ENCODE measurements around the gene RPP30.
"Not testable (repeated sequence)": the region's sequence is repeated elsewhere in the genome, so short reads cannot be mapped to it uniquely, and the experiment has no call there.

The RPP30 gene

DNA sequence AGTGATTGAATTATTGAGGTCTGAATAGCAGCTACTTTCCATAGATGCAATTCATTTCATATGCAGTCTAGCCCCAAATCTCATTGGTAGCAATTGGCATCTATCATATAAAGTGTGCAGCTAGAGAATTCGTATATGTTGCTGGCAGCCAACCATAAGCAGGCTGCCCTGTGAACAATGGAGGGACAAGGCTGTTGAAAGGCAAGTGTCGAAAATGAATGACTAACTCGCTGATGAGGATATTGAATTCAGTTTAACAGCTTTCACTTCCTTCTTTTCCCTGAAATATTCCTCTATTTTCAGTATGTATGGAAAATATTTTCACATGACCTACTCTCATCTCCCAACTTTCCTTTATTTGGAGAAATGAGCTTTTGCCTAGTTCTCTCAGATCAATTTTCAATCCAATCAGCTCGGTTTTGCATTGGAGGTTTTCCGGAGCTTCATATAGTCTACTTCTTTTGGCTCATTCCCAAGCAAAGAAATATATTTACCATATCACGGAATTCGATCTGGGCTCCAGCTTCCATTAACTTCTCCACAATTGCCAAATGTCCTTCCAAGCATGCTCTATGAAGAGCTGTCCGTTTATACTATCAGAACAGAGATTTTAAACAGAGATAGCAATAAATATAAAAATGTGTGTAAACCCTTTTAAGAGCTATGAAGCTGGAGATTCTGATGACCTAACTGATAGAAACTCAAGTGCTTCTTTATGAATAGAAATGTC is 45.6 kb downstream of the RPP30 start:
- DNase-seq (ENCODE audit: low read depth) = no peak

GRCh38 chr10:90917968-90918318 is 46.2 kb downstream of the RPP30 start:
- DNase-seq (ENCODE audit: low read depth) = no peak

DNA sequence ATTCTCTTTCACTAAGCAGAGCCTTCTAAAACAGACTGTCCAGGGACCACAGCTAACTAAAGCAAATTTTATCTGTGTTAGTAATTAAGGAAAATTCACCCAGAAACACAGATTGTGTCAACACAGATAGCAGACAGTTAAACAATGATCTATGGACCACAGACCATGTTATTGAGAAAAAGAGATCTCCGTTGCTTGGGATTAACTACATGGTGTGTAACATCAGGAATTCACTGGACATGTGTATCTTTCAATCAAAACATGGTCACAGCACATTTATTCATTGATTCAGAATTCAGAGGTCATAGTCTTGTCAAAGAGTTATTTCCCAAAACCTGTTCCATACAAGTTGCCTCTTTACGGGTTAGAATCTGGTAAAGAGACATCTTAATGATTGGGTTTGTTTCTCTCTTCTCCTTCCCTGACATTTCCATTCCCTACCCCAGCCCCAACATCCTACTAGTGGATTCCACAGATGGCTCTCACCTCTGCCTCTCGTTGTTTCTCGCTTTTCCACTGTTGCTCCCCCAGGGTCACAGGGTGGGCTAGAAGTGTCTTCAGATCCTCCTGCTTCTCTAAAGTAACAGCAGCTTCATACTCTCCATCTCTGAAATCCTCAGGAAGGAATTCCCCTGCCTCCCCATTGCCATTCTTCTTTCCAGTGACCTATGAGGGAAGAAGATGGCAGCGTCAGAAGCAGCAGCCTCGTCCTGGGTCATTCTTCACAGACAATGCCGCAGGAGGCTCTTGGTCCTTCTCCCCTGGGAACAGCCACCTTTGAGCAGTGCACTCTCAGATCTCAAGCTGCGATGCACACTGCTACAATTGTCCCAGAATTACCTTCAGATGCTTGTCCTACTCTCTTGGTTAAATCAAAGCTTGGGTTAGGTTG is 48.2 kb downstream of the RPP30 start:
- no peak for DNase-seq (ENCODE audit: low read depth)

DNA sequence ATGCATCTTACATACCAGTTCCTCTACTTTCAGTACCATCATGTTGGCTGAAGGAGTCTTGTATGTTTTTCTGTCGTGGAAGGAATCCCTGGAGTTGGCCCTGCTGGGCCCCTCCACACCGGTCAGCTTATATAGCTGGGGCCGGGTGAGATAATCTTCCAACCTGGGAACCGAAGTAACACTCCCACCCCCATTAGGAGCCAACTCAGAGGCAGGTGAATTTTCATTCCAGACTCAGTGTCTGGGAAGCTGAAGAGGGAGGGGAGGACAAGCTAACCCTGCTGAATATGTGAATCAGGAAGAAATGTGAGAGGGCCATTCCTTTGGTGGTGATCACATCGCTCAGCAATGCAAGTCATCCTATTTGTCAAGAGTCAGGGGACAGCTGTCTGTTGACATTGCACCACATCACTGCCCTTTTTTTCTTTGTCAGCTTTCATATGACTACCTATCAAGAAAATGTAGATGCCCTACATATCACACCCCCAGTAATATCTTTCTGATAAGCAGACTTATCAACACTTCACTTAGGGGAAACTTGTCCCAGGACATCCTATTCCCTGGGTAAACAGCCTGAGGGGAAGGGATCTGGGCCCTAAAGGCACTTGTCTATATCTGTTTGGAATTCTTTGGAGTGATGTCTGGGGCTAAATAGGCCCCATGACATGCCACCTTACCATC is 49.4 kb downstream of the RPP30 start, which contains the start of gene ANKRD1:
Gene ANKRD1, minus strand, starts transcription at position 102 of the 681 bp plus-strand sequence. Its CDS starts 60 bp downstream, at position 42.
- no peak for DNase-seq (ENCODE audit: low read depth)

- DNase-seq (ENCODE audit: low read depth) = no peak
Measured at GRCh38 chr10:90921906-90922305, 50.1 kb downstream of the RPP30 start.

GRCh38 chr10:90923111-90923731 is 51.4 kb downstream of the RPP30 start:
- DNase-seq (ENCODE audit: low read depth) = no peak

DNA sequence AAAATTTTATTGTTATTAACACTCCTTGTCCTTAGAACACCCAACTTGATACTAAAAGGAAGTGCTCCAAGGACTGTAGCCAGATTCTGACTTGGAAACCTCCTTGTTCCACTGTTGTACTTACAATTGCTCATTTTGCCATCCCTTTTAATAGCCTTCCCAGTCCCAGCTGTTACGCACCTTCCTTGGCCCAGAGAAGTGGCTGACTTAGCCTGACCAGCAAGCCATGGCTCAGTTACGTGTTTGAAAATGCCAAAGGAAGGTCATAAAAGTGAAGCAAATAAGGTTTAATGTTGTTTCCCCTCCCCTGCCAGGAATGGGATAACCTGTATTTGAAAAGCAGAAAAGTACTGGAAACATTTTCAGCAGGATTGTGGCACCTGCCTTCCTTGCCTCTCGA is 52.8 kb downstream of the RPP30 start:
- DNase-seq (ENCODE audit: low read depth) = no peak

- DNase-seq (ENCODE audit: low read depth) = no peak
Measured at GRCh38 chr10:90925079-90926029, 53.6 kb downstream of the RPP30 start.

DNA sequence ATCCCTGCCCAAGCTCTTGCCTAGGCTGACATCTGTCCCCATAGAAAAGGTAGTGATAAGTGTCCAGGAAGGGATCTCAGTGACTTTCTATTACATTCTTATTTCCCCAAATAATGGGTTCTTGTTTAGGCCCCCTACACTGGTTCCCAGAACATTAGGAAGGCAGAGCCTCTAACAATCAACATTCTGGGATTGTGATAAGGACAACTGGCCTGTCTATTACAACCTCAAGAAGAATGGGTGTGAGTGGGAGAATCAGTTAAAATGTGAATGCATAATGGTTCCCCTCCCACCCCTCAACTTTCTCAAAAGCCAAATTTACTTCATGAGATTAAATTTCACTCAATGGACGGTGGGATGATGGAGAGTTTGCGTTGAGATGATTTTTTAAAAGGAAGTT is 55.5 kb downstream of the RPP30 start:
- no peak for DNase-seq (ENCODE audit: low read depth)

- DNase-seq (ENCODE audit: low read depth) = no peak
Measured at GRCh38 chr10:90929179-90929578, 57.4 kb downstream of the RPP30 start.

- no peak for DNase-seq (ENCODE audit: low read depth)
Measured at GRCh38 chr10:90930070-90930837, 58.5 kb downstream of the RPP30 start.

DNA sequence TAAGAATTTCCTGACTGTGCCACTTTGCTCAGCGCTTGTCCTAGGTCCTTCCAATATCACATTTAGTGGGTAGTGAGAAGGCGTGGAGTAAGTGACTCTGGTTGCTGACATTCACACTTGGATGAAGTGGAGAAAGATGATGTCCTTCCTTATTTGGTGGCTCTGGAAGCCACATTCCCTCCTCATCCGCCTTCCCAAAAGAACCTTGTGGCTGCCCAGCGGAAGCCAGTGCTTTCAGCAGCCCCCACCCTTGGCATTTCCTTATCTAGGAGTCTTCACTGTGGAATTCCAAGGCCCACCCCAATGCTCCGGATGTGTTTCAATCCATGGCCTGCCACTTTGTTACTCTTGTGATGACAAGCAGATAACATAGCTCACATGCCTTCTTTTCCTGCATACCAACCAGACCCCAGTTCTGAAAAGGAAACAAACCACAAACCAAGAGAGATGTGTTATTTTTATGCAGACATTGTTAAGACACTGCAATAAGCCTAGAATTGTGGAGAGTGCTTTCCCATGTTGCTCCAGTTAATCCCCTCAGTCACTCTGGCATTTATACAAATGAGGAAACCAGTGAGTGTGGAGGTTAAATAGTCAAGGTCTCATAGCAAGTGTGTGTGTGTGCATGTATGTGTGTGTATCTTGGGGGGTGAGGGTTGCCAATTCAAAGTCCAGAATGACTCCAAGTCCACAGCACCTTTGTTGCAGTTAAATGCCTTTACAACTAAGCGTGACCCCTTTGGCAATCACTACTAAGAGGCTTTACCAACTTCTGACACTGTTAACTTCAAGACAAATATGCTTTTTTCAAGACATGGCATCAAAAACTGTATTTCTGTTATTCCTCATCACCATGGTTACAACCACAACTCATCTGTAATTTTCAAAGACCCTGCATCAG is 59.4 kb downstream of the RPP30 start:
- no peak for DNase-seq (ENCODE audit: low read depth)

DNA sequence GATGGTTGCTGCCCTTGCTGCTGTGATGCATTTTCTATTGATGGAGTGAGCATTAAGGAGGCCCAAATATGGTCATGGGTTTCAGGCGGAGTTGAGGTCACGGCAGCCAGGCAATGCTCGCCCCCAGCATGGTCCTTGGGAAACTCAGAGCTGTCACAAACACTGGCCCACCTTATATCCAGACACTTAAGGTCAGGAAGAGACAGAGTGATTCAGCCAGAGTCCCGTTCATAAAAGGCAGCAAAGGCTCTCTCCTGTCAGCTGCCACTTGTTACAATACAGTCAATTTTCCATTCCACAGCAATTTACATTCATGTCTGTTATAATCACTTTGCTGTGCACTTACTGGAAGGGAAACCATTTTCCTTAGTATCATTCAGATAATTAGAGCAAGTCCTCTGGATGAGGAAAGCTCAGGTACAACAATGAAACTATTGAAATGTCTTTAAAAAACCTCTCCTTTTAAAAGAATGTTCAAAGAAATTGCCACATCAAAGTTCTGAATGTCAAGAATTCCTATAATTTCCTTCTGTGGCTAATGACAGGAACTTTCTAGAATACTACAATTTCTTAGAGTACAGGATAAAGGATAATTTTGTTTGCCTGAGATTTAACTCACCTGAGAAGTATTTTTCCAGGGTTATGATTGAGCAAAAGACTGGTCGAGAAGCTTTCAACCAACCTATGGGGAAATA is 64.0 kb downstream of the RPP30 start:
- DNase-seq (ENCODE audit: low read depth) = no peak

GRCh38 chr10:90936276-90936659 is 64.5 kb downstream of the RPP30 start:
- no peak for DNase-seq (ENCODE audit: low read depth)

DNA sequence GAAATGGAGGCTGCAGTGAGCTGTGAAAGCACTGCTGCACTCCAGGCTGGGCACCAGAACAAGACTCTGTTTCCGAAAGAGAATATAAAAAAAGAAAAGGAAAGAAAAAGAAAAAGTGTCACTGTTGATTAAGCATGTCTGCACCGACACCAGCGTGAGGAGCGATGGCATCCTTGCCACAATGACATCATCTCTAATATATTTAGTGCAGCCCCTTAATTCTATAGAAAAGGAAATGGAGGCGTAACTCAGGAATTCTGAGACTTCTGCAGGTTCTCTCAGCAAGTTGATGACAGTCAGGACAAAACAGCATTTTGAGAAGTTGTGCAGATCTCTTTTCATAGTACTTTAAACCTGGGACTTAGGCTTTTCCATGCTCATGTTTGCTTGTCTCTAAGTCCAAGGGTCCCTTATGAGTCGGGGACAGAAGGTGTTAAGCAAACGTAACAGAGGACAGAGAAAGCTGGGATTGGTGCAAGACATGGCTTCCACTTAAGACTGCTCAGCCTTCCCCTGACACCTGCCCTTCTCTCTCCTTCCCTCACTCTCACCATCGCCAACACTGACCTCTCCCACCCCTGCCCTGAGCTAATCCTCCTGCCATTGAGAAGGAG is 66.0 kb downstream of the RPP30 start:
- no peak for DNase-seq (ENCODE audit: low read depth)

DNA sequence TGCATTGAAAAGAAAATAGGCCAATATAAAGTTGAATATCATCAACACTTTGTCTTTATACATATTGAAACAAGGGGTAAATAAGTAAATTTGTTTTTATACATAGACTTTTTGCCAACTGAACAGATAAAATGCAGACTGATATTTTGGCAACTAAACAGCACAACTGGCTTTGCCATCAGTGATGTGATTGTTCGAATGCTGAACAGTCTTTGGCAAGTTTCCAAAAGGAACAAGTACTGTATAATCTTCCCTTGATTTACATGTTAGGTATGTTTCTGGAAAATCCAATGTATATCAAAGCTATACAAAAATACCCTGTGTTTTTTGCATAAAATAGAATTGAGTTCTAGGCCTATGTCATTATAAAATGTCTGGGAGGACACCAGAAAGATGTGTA is 67.3 kb downstream of the RPP30 start:
- DNase-seq (ENCODE audit: low read depth) = no peak

DNA sequence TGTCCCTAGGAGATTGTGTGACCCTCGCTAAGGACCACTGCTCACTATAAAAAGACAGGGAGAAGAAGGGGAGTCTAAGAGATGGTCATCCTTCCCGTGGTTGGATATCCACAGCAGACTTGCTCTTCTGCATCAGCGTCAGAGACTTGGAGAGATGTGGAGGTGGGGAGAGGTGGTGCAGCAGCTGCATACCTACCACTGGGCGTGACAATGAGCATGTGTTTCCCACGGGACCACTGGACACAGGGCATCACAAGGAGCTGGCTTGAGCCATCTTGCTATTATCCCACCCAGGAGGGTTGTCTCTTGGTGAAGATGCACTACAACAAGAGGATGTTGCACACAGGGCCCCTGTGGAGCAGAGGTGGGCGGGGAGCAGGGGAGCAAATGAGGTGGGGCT is 67.9 kb downstream of the RPP30 start:
- DNase-seq (ENCODE audit: low read depth) = no peak

DNA sequence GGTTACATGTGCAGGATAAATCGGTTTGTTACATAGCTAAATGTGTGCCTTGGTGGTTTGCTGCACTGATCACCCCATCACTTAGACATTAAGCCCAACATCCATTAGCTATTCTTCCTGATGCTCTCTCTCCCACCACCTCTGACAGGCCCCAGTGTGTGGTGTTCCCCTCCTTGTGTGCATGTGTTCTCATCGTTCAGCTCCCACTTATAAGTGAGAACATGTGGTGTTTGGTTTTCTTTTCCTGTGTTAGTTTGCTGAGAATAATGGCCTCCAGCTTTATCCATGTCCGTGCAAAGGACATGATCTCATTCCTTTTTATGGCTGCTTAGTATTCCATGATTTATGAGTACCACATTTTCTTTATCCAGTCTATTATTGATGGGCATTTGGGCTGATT is 71.2 kb downstream of the RPP30 start:
- not testable (repeated sequence) for DNase-seq (ENCODE audit: low read depth)

All from CMK (cell line).